Skeletal muscle satellite cell (primary cell): ENCODE results near the gene MMP11.

ENCODE experiments used
- H3K27me3 ChIP-seq: 2 replicates; pipeline ENCODE4 v1.7.0; 2013; ENCODE audit warnings: low read length; ENCODE audit not compliant: control insufficient read depth, insufficient read depth
- H3K36me3 ChIP-seq: 2 replicates; pipeline ENCODE4 v1.7.0; 2013; ENCODE audit warnings: mild to moderate bottlenecking, control low read depth, low read length; ENCODE audit not compliant: insufficient read depth
- H3K4me1 ChIP-seq: 2 replicates; pipeline ENCODE4 v1.7.0; 2013; ENCODE audit warnings: low read length; ENCODE audit not compliant: control insufficient read depth, insufficient read depth
- H3K4me2 ChIP-seq: 2 replicates; pipeline ENCODE4 v1.7.0; 2013; ENCODE audit warnings: mild to moderate bottlenecking, low read length
- H3K4me3 ChIP-seq: 2 replicates; pipeline ENCODE4 v1.7.0; 2013; ENCODE audit warnings: low read length
- H3K9ac ChIP-seq: 2 replicates; pipeline ENCODE4 v1.7.0; 2013; ENCODE audit warnings: mild to moderate bottlenecking, low read depth, low read length, moderate library complexity
- H3K9me3 ChIP-seq: replicated peaks from 2 replicates; pipeline ENCODE4 v1.7.0; 2013; ENCODE audit warnings: mild to moderate bottlenecking, control low read depth, low read length

Gene MMP11

DNA sequence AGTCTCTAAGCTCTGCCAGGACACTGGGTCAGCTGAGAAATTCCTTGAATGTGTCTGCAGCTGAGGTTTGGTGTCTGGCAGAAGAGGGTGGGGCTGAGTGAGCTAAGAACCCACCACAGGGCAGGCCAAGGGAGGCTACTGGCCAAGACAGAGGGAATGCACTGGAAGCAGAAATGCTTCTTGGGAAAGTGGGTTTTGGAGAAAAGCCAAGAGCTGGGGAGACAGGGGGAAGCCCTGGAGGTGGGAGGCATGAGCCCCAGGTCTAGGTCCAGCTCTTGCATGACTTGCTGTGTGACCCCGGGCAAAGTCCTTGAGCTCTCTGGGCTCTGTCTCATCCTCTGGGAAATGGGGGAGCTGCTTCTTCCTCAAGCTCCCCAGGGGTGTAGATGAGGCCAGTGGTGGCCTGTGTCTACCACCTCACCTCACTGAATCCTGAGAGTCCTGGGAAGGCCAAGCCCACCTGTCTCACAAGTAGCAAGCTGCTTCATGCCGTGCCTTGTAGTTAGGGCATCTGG, 2.3 kb downstream of the MMP11 start:
- H3K9ac ChIP-seq, result no peak overlapping the region
- no peaks in the 10 kb centered on the region for H3K36me3 ChIP-seq
- H3K27me3 ChIP-seq, result no peaks in the 10 kb centered on the region
- H3K4me2 ChIP-seq, result no peak overlapping the region
- no peaks in the 10 kb centered on the region for H3K9me3 ChIP-seq
- H3K4me1 ChIP-seq, result peaks cover 19% of the 10 kb centered on the region
- H3K4me3 ChIP-seq, result no peak overlapping the region

- Histone ChIP-seq H3K4me1 (peaks cover 19% of the 10 kb centered on the region), H3K36me3 (no peaks in the 10 kb centered on the region), H3K27me3 (no peaks in the 10 kb centered on the region), H3K9me3 (no peaks in the 10 kb centered on the region), H3K4me3 (no peak overlapping the region), H3K9ac (no peak overlapping the region), H3K4me2 (no peak overlapping the region)
Observed at GRCh38 chr22:23775779-23776375, 3.2 kb downstream of the MMP11 start.

- Histone ChIP-seq H3K36me3 (no peaks in the 10 kb centered on the region), H3K9ac (no peak overlapping the region), H3K9me3 (no peaks in the 10 kb centered on the region), H3K27me3 (no peaks in the 10 kb centered on the region), H3K4me3 (no peak overlapping the region), H3K4me1 (peaks cover 28% of the 10 kb centered on the region), H3K4me2 (no peak overlapping the region)
Observed at GRCh38 chr22:23777776-23778576, 5.3 kb downstream of the MMP11 start.

DNA sequence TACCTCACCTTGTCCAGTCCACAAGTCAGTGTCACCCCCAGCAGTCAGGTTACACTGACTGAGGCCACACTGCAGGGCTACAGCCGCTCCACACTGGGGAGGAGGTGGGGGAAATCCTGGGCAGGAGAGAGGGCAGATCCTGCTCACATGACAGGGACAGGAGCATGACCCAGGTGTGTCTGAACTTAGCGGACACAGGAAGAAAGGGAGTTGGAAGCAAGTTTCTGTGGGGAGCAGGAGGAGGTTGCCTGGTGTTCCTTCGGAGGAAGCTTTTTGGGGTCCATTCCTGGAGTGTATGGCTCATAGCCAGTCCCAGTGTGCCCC, 5.9 kb downstream of the MMP11 start:
- H3K27me3 ChIP-seq, result no peaks in the 10 kb centered on the region
- H3K4me1 ChIP-seq, result peaks cover 23% of the 10 kb centered on the region
- no peak overlapping the region for H3K4me3 ChIP-seq
- no peak overlapping the region for H3K9ac ChIP-seq
- no peaks in the 10 kb centered on the region for H3K9me3 ChIP-seq
- H3K36me3 ChIP-seq, result no peaks in the 10 kb centered on the region
- H3K4me2 ChIP-seq, result no peak overlapping the region

- Histone ChIP-seq H3K9ac (no peak overlapping the region), H3K36me3 (no peaks in the 10 kb centered on the region), H3K9me3 (no peaks in the 10 kb centered on the region), H3K4me3 (no peak overlapping the region), H3K4me1 (peaks cover 22% of the 10 kb centered on the region), H3K27me3 (no peaks in the 10 kb centered on the region), H3K4me2 (no peak overlapping the region)
Observed at GRCh38 chr22:23779083-23779482, 6.4 kb downstream of the MMP11 start.

DNA sequence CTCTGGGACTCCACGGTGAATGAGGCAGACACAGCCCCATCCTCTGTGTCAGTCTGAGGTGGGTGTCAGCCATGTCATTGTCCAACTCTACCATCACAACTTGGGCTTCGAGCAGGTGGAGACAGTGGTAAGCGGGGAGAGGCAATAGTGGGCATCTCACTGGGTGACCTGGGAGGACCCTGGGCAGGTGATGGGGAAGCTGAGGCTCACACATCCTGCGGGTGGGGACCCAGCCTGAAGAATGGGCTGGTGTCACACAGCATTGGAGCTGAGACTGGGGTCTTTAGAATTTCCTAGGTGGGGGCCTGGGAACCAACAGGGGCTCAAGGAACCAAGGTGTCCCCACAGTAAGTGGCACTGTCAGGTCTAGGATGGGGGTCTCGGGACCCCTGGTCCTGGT, 7.1 kb downstream of the MMP11 start:
- H3K9ac ChIP-seq, result no peak overlapping the region
- H3K36me3 ChIP-seq, result no peaks in the 10 kb centered on the region
- H3K9me3 ChIP-seq, result no peaks in the 10 kb centered on the region
- H3K4me1 ChIP-seq, result peaks cover 20% of the 10 kb centered on the region
- no peak overlapping the region for H3K4me2 ChIP-seq
- no peaks in the 10 kb centered on the region for H3K27me3 ChIP-seq
- no peak overlapping the region for H3K4me3 ChIP-seq

DNA sequence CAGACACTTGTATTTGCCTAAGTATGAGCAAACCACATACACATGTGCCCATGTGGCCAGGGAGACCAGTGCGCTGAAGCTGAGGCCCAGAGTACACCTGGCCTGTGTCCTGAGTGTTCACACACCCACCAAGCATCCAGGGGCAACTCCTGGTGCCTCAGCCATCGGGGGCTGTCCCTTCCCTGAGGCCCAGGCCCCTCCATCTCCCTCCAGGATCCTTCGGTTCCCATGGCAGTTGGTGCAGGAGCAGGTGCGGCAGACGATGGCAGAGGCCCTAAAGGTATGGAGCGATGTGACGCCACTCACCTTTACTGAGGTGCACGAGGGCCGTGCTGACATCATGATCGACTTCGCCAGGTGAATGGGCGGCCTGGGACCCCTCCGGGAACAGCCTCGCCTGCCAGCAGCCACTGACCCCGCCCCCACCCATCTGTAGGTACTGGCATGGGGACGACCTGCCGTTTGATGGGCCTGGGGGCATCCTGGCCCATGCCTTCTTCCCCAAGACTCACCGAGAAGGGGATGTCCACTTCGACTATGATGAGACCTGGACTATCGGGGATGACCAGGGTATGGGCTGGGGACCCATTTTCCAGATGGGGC, 7.6 kb downstream of the MMP11 start:
- Histone ChIP-seq H3K36me3 (no peaks in the 10 kb centered on the region), H3K4me1 (peaks cover 20% of the 10 kb centered on the region), H3K4me3 (no peak overlapping the region)

GRCh38 chr22:23781065-23781464, 8.4 kb downstream of the MMP11 start:
- Histone ChIP-seq H3K27me3 (no peaks in the 10 kb centered on the region), H3K4me3 (no peak overlapping the region), H3K9ac (no peak overlapping the region), H3K36me3 (no peaks in the 10 kb centered on the region), H3K9me3 (no peaks in the 10 kb centered on the region), H3K4me2 (peak overlapping the region; percentile 38), H3K4me1 (peaks cover 20% of the 10 kb centered on the region)

More for the DNA sequence above, 7.6 kb downstream of the MMP11 start:
- Histone ChIP-seq H3K27me3 (no peaks in the 10 kb centered on the region), H3K9ac (no peak overlapping the region), H3K4me2 (no peak overlapping the region), H3K9me3 (no peaks in the 10 kb centered on the region)

DNA sequence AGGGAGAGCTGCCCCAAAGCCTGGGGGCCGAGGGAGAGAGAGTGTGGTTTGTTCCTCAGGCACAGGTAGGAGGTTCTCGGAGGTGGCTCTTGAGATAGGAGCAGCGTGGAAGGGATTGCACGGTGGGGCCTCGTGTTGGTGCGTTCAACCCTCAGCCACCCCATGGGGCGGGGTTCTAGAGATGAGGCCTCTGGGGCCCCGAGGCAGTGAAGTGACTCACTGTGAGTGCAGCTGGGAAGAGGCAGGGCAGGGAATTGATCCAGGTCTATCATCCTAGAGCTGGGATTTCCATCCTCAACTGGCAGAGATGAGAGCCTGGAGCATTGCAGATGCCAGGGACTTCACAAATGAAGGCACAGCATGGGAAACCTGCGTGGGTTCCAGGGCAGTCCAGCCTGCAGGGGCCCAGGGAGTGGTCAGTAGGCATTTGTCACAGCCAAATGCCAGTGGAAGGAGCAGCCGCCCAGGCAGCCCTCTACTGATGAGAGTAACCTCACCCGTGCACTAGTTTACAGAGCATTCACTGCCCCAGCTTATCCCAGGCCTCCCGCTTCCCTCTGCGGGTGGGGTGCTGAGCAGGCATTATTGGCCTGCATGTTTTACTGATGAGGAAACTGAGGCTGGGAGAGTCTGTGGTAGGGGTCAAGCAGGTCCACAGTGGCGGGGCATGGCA, 9.0 kb downstream of the MMP11 start:
- H3K27me3 ChIP-seq, result no peaks in the 10 kb centered on the region
- no peaks in the 10 kb centered on the region for H3K36me3 ChIP-seq
- no peak overlapping the region for H3K9ac ChIP-seq

DNA sequence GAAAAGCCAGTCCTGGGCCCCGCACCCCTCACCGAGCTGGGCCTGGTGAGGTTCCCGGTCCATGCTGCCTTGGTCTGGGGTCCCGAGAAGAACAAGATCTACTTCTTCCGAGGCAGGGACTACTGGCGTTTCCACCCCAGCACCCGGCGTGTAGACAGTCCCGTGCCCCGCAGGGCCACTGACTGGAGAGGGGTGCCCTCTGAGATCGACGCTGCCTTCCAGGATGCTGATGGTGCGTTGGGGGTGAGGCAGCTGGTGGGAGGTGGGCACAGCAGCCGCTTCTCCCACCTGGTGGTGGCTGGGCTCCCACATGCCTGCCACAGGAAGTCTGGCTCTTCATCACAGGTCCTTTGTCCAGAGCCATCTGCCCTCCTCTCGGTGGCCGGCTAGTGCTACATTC, 9.6 kb downstream of the MMP11 start:
- Histone ChIP-seq H3K36me3 (no peaks in the 10 kb centered on the region), H3K9ac (no peak overlapping the region), H3K27me3 (no peaks in the 10 kb centered on the region), H3K4me3 (no peak overlapping the region), H3K4me2 (no peak overlapping the region), H3K9me3 (no peaks in the 10 kb centered on the region), H3K4me1 (peaks cover 25% of the 10 kb centered on the region)

More for the DNA sequence above, 9.0 kb downstream of the MMP11 start:
- Histone ChIP-seq H3K9me3 (no peaks in the 10 kb centered on the region), H3K4me1 (peaks cover 25% of the 10 kb centered on the region), H3K4me2 (peak overlapping the region; percentile 38), H3K4me3 (no peak overlapping the region)

- Histone ChIP-seq H3K4me1 (peaks cover 25% of the 10 kb centered on the region), H3K9me3 (no peaks in the 10 kb centered on the region), H3K4me3 (no peak overlapping the region), H3K4me2 (no peak overlapping the region), H3K36me3 (no peaks in the 10 kb centered on the region), H3K27me3 (no peaks in the 10 kb centered on the region), H3K9ac (no peak overlapping the region)
Observed at GRCh38 chr22:23782703-23783102, 10.1 kb downstream of the MMP11 start.
